BLaER1 (cell line): ENCODE measurements around the gene FOXB2.

Source experiments
- H3K27ac ChIP-seq: shearing (Covaris generic); formaldehyde crosslinking; 2 replicates; pipeline ENCODE4 v1.8.1; 2022
- H3K27me3 ChIP-seq: shearing (Covaris generic); formaldehyde crosslinking; 2 replicates; pipeline ENCODE4 v1.8.1; 2022
- H3K36me3 ChIP-seq: shearing (Covaris generic); formaldehyde crosslinking; 2 replicates; pipeline ENCODE4 v1.8.1; 2022
- H3K4me1 ChIP-seq: shearing (Covaris generic); formaldehyde crosslinking; 2 replicates; pipeline ENCODE4 v1.8.1; 2022
- H3K4me2 ChIP-seq: shearing (Covaris generic); formaldehyde crosslinking; 2 replicates; pipeline ENCODE4 v1.8.1; 2022
- H3K4me3 ChIP-seq: shearing (Covaris generic); formaldehyde crosslinking; 2 replicates; pipeline ENCODE4 v1.8.1; 2022
- H3K9ac ChIP-seq: shearing (Covaris generic); formaldehyde crosslinking; 2 replicates; pipeline ENCODE4 v1.8.1; 2022
- H3K9me3 ChIP-seq: shearing (Covaris generic); formaldehyde crosslinking; 2 replicates; pipeline ENCODE4 v1.8.1; 2022
- H4K20me1 ChIP-seq: shearing (Covaris generic); formaldehyde crosslinking; 2 replicates; pipeline ENCODE4 v1.8.1; 2022
- Cebpa-rat ChIP-seq: shearing (Covaris generic); IDR thresholded peaks from 2 replicates; pipeline ENCODE4 v1.8.1; 2022

Gene FOXB2

DNA sequence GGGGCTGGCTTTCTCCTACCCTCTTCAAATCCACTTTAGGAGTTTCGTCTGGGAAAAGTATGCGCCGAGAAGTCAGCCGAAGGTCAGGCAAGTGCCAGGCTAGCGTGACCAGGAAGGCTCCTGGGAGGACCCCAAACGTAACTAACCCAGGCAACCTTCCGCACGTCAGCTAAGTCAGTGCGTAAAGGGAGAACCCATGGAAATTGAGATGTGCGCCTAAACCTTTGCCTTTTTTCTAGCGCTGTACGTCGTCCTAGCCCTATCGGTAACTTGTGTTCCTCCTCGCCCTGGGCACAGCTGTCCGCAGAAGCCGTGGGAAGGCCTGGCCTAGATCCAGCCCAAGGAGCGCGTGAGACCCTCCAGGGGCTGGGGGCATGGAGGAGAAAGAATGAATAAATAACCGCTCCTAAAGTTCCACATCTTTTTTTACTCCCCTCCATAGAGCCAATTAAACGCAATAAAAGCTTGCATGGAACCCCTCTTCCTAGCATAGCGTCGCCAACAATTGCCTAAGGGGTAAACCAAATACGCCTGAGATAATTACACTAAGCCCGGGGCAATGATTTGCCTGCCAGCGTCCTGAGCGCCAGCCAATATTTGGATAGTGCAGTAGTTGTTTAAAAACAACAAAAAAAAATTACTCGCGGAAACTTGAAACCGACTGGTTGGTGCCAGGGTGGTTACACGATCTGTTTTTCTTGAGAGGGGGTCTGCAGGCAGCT, 4.0 kb upstream of the FOXB2 start:
- H3K9me3 ChIP-seq: peaks cover 81% of the 10 kb centered on the region
- H3K36me3 ChIP-seq: no peaks in the 10 kb centered on the region
- H4K20me1 ChIP-seq: no peaks in the 10 kb centered on the region
- H3K4me2 ChIP-seq: no peak overlapping the region
- H3K9ac ChIP-seq: no peak overlapping the region
- TF ChIP-seq Cebpa-rat: no peak
- H3K4me3 ChIP-seq: no peak overlapping the region
- no peak overlapping the region for H3K27ac ChIP-seq
- H3K4me1 ChIP-seq: no peaks in the 10 kb centered on the region
- H3K27me3 ChIP-seq: peaks cover 63% of the 10 kb centered on the region

DNA sequence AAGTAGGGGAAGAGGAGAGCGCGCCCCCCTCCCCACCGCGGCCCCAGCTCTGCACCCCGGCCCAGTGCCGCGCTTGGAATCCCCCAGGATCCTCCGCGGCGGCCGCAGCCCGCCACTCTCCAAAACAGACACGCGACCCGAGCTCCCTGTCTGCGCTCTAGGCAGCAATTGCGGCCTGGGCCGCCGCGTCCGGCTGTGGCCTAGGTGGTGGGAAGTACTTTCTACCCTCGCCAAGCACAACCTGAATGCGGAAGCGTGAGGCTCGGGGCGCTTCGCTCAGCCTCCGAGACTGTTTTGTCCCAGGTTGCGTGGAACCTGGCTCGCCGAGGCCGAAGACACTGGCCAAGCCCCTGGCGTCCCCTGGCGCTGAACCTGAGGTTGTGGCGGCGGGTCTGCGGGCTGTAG, 3.3 kb upstream of the FOXB2 start:
- H3K27me3 ChIP-seq: peaks cover 70% of the 10 kb centered on the region
- H3K27ac ChIP-seq: no peak overlapping the region
- H3K4me1 ChIP-seq: no peaks in the 10 kb centered on the region
- H3K9ac ChIP-seq: no peak overlapping the region
- H4K20me1 ChIP-seq: no peaks in the 10 kb centered on the region
- TF ChIP-seq Cebpa-rat: no peak
- no peak overlapping the region for H3K4me3 ChIP-seq
- no peak overlapping the region for H3K4me2 ChIP-seq
- no peaks in the 10 kb centered on the region for H3K36me3 ChIP-seq
- peaks cover 87% of the 10 kb centered on the region for H3K9me3 ChIP-seq

DNA sequence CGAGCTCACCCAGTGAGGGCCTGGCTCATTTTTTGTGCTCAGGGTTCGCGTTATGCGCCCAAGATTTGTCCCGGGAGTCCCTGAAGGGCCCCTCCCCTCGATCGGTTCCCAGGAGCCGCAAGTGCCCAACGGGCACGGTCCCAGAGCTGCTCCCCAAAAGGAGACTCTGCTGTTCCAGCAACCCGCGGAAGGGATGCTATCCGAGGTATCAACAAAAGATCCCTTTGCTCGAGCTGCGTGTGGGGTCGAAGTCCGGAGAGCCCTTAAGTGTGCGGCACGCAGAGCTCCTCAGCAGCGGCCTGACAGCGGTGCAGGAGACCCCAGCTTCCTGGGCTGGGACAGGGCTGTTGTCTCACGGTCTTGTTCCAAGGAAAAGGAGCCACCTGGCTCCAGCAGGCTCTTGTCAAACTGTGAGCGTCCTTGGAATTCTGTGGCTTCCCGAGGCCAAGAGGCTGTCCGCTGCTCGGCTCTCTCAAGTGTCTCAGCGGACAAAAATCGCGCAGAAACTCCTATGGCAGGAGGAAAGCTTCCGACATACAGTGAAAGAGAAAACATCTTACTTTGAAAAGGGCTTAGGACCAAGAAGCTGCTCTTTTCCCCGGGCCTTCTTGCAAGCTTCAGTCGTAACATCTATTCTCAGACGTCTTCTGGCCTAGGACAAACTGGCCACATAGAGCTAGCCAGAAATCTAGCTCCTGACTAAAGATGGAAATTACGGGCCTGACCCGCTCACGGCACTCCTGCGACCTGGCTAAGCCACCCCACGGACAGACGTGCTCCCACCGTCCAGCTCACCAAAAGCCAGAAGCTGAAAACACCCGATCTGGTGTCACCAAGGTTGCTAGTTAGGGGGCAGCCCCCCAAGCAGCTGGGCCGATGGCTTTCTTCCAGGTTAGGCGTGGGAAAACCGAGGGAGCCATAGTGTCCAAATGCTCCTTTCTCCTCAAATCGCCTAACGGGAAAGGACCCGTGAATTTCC, 2.6 kb upstream of the FOXB2 start:
- Histone ChIP-seq H3K27ac (no peak overlapping the region), H3K4me1 (no peaks in the 10 kb centered on the region), H3K9me3 (peaks cover 93% of the 10 kb centered on the region), H3K4me3 (no peak overlapping the region), H4K20me1 (no peaks in the 10 kb centered on the region), H3K36me3 (no peaks in the 10 kb centered on the region), H3K27me3 (peaks cover 76% of the 10 kb centered on the region), H3K4me2 (no peak overlapping the region), H3K9ac (no peak overlapping the region)
- TF ChIP-seq Cebpa-rat: no peak

DNA sequence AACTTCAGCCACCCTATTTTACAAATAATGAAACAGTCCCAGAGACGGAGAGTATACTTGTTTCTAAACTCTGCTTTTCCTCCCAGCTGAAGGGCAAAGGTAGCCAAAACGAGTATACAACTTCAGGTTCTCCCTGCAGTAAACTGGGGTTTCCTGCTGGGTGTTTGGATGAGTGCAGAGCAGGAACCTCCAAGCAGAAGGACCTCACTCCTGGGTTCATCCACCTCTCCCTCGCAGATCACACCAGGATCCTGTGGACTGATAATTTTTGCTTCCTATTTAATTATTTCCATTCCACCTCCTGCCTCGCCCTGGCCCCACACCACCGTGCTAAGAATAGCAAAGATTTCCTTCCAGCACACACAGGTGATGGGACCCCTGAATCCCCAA, 2.0 kb upstream of the FOXB2 start:
- no peak overlapping the region for H3K4me2 ChIP-seq
- no peaks in the 10 kb centered on the region for H3K36me3 ChIP-seq
- no peak for TF ChIP-seq Cebpa-rat
- no peak overlapping the region for H3K9ac ChIP-seq
- no peak overlapping the region for H3K4me3 ChIP-seq
- no peak overlapping the region for H3K27ac ChIP-seq
- H3K9me3 ChIP-seq: peaks cover 93% of the 10 kb centered on the region
- H3K4me1 ChIP-seq: no peaks in the 10 kb centered on the region
- peaks cover 83% of the 10 kb centered on the region for H3K27me3 ChIP-seq
- H4K20me1 ChIP-seq: no peaks in the 10 kb centered on the region

DNA sequence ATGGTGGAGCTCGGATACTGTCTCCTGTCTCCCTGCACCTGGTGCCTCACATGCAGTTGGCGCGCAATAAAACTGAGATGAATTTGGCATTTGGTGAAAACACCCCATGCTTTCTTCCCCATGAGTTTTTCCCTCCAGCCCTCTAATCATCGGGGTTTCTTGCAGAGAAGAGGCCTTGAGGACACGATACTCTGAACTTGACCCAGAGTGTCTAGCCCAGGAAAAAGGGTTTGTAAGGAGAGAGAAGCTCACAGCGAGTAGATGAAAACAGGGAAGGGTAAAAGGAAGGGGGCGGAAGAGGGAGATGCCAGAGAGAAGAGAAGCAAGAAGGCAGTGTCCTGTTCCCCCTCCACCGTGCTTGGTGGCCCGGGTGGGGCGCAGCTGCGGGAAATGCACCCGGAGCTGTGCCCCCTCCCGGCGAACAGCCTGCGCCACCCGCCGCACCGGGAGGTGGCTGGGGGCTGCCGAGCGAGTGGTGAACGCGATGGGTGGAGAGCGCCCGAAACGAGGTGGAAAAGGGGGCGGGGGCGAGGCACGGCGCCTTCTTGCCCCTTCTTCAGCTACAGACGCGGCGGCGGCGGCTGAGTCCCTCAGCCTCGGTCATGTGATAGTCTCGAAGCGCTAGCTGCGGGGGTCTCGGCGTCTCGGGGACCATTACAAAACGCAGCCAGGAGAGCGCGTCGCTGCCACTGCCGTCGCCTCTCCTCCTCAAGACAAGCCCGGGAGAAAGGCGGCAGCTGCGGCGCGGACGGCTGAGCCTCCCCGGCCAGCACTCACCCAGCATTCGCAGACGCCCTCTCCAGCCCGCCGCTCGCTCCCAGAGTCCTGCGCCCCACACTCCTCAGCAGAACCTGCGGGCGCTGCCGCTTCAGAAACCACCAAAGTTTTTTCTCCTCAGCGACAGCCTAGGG, 1.1 kb upstream of the FOXB2 start:
- Histone ChIP-seq H3K27me3 (peaks cover 91% of the 10 kb centered on the region), H3K4me2 (no peak overlapping the region)

DNA sequence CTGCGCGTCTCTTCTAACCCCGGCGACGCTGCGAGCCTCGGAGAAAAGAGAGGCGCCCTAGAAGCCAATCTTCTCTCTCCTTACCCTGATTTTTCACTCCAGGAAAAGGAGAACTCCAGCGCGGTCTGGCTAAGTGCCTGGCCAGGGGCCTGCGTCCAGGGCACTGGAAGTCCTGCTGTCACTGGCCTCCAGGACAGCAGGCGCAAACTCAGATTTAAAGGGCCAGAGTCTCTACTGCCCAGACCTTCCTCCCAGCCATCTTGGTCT, 553 bp upstream of the FOXB2 start:
- Histone ChIP-seq H3K4me3 (0 out of 2 replicates have a peak overlapping the region, but pooled peaks have one; percentile 3), H4K20me1 (no peaks in the 10 kb centered on the region), H3K27me3 (peaks cover 95% of the 10 kb centered on the region), H3K9ac (no peak overlapping the region), H3K27ac (no peak overlapping the region), H3K4me1 (no peaks in the 10 kb centered on the region), H3K9me3 (peaks cover 100% of the 10 kb centered on the region), H3K36me3 (no peaks in the 10 kb centered on the region), H3K4me2 (no peak overlapping the region)
- TF ChIP-seq Cebpa-rat: no peak

More for the DNA sequence above, 1.1 kb upstream of the FOXB2 start:
- H3K9ac ChIP-seq: no peak overlapping the region
- H3K36me3 ChIP-seq: no peaks in the 10 kb centered on the region
- H4K20me1 ChIP-seq: no peaks in the 10 kb centered on the region
- no peak for TF ChIP-seq Cebpa-rat
- H3K4me1 ChIP-seq: no peaks in the 10 kb centered on the region
- H3K27ac ChIP-seq: no peak overlapping the region
- H3K4me3 ChIP-seq: peak overlapping the region; percentile 7; the same call in 1 of the 2 replicates
- H3K9me3 ChIP-seq: peaks cover 100% of the 10 kb centered on the region

DNA sequence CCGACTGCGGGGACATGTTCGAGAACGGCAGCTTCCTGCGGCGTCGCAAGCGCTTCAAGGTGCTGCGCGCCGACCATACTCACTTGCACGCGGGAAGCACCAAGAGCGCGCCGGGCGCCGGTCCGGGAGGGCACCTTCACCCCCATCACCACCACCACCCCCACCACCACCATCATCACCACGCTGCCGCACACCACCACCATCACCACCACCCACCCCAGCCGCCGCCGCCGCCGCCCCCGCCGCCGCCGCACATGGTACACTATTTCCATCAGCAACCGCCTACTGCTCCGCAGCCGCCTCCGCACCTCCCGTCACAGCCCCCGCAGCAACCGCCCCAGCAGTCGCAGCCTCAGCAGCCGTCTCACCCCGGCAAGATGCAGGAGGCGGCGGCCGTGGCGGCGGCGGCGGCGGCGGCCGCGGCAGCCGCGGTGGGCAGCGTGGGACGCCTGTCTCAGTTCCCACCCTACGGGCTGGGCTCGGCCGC, 514 bp downstream of the FOXB2 start:
- no peaks in the 10 kb centered on the region for H4K20me1 ChIP-seq
- no peaks in the 10 kb centered on the region for H3K36me3 ChIP-seq
- H3K4me2 ChIP-seq: no peak overlapping the region
- peaks cover 92% of the 10 kb centered on the region for H3K27me3 ChIP-seq
- peak overlapping the region; percentile 22; the same call in 1 of the 2 replicates for H3K4me3 ChIP-seq
- no peak overlapping the region for H3K9ac ChIP-seq
- H3K27ac ChIP-seq: no peak overlapping the region
- peaks cover 90% of the 10 kb centered on the region for H3K9me3 ChIP-seq
- H3K4me1 ChIP-seq: no peaks in the 10 kb centered on the region
- TF ChIP-seq Cebpa-rat: no peak

DNA sequence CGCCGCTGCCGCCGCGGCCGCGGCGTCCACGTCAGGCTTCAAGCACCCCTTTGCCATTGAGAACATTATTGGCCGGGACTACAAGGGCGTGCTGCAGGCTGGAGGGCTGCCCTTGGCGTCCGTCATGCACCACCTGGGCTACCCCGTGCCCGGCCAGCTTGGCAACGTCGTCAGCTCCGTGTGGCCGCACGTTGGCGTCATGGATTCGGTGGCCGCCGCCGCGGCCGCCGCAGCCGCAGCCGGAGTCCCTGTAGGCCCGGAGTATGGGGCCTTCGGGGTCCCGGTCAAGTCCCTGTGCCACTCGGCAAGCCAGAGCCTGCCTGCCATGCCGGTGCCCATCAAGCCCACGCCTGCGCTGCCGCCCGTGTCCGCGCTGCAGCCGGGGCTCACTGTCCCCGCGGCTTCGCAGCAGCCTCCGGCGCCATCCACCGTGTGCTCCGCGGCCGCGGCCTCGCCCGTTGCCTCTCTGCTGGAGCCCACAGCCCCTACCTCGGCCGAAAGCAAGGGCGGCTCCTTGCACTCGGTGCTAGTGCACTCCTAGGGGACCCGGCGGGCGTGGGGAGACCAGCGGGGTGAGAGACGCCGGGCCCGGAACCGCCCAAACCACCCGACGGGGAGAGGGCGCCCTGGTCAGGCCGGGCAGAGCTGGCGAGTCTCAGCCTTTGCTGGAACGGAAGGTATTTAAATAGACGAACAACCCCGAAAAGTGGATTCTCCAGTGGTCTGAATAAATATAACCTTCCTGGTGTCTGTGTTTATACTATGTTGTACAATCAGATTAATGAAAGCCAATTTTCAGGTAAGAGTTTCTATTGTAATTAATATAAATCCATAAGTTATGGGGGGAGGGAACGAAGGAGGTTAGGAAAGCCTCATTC, 1.2 kb downstream of the FOXB2 start:
- no peaks in the 10 kb centered on the region for H4K20me1 ChIP-seq
- peak overlapping the region; percentile 22; the same call in 1 of the 2 replicates for H3K4me3 ChIP-seq
- no peak overlapping the region for H3K4me2 ChIP-seq

More for the DNA sequence above, 1.2 kb downstream of the FOXB2 start:
- Histone ChIP-seq H3K9ac (no peak overlapping the region), H3K27me3 (peaks cover 86% of the 10 kb centered on the region), H3K4me1 (no peaks in the 10 kb centered on the region), H3K9me3 (peaks cover 83% of the 10 kb centered on the region), H3K36me3 (no peaks in the 10 kb centered on the region), H3K27ac (no peak overlapping the region)
- TF ChIP-seq Cebpa-rat: no peak
